ENCODE measurements around the gene DNAAF5.
"Not testable (repeated sequence)": the region's sequence is repeated elsewhere in the genome, so short reads cannot be mapped to it uniquely, and the experiment has no call there.

Gene DNAAF5

DNA sequence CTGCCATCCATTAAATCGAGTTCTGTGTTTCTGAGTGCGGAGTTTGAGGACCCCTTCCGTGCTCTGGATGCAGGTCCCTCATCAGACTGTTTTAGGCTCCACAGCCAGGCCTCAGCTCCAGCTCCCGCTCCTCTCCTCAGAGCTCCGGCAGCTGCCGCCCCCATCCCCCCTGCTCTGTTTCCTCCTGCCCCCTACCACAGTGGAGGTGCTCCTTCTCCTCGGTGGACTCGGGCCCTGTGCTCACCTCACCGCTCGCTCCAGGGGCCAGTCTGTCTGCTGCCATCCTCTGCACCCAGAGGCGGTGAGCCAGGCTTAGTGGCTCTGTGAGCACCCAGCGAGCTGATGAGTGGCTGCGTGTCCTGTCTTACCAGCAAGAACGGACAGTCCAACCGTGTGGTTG is 21.9 kb downstream of the DNAAF5 start:
- Histone ChIP-seq H3K4ac (ENCODE audit: low read depth, low read length) (no peak overlapping the region), H3K4me1 (ENCODE audit: control insufficient read depth, low read depth, low read length) (no peaks in the 10 kb centered on the region), H3K4me3 (ENCODE audit: low read length) (no peak overlapping the region), H3K56ac (ENCODE audit: low read length) (no peak overlapping the region), H3K27me3 (ENCODE audit: insufficient read depth, low read length, poor library complexity) (no peaks in the 10 kb centered on the region), H3K27ac (ENCODE audit: low read depth, low read length) (no peak overlapping the region), H3K23ac (ENCODE audit: low read length) (no peak overlapping the region), H3K79me2 (ENCODE audit: control insufficient read depth, insufficient read depth, low read length) (peaks cover 5% of the 10 kb centered on the region), H3K18ac (ENCODE audit: low read length) (no peak overlapping the region), H3K4me2 (ENCODE audit: low read length) (no peak overlapping the region), H2BK120ac (ENCODE audit: low read depth, low read length) (no peak overlapping the region), H2BK15ac (replicated peaks; ENCODE audit: low read depth) (no peak overlapping the region), H3K36me3 (ENCODE audit: control insufficient read depth, insufficient read depth, low read length) (peaks cover 6% of the 10 kb centered on the region), H3K9ac (ENCODE audit: low read length) (no peak overlapping the region), H4K8ac (ENCODE audit: low read depth, low read length) (no peak overlapping the region), H2AK5ac (ENCODE audit: low read length) (no peak overlapping the region), H4K5ac (ENCODE audit: low read length) (no peak overlapping the region), H3K79me1 (ENCODE audit: low read length) (peaks cover 13% of the 10 kb centered on the region), H2BK5ac (ENCODE audit: low read length) (no peak overlapping the region)
- WGBS (ENCODE audit: extremely low coverage, insufficient coverage, low lambda C conversion rate): no CpG with 5 or more reads among the region's 15 CpGs
- no peak for DNase-seq

DNA sequence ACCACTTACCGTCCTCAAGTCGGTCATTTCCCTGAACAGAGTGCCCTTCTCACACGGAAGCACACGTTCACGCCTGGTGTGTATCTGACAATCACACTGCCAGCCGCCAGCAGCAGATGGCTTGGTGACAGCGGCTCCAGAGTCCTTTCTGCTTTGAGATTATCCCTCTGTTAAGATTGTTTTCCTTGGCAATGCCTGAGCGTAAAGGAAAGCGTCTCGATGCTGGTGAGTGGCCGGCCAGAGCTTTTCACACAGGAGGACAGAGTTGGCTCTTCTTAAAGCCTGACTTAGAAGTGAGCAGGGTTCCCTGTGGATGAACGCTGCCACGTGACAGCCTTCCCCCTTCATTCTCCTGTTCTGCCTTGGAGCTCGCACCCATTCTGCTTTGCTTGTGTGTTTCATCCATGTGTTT is 22.6 kb downstream of the DNAAF5 start:
- Histone ChIP-seq H4K8ac (ENCODE audit: low read depth, low read length) (no peak overlapping the region), H3K4me2 (ENCODE audit: low read length) (no peak overlapping the region), H3K36me3 (ENCODE audit: control insufficient read depth, insufficient read depth, low read length) (peaks cover 6% of the 10 kb centered on the region), H3K4ac (ENCODE audit: low read depth, low read length) (no peak overlapping the region), H2BK15ac (replicated peaks; ENCODE audit: low read depth) (no peak overlapping the region), H3K18ac (ENCODE audit: low read length) (no peak overlapping the region), H3K9ac (ENCODE audit: low read length) (no peak overlapping the region), H3K27ac (ENCODE audit: low read depth, low read length) (no peak overlapping the region), H3K4me1 (ENCODE audit: control insufficient read depth, low read depth, low read length) (no peaks in the 10 kb centered on the region), H3K27me3 (ENCODE audit: insufficient read depth, low read length, poor library complexity) (no peaks in the 10 kb centered on the region), H3K4me3 (ENCODE audit: low read length) (no peak overlapping the region), H2BK5ac (ENCODE audit: low read length) (no peak overlapping the region), H3K23ac (ENCODE audit: low read length) (no peak overlapping the region), H2AK5ac (ENCODE audit: low read length) (no peak overlapping the region), H2BK120ac (ENCODE audit: low read depth, low read length) (no peak overlapping the region), H3K79me2 (ENCODE audit: control insufficient read depth, insufficient read depth, low read length) (peaks cover 5% of the 10 kb centered on the region), H3K56ac (ENCODE audit: low read length) (no peak overlapping the region), H4K5ac (ENCODE audit: low read length) (no peak overlapping the region), H3K79me1 (ENCODE audit: low read length) (peaks cover 13% of the 10 kb centered on the region)
- no CpG with 5 or more reads among the region's 14 CpGs for WGBS (ENCODE audit: extremely low coverage, insufficient coverage, low lambda C conversion rate)
- peak; percentile 10 for DNase-seq

DNA sequence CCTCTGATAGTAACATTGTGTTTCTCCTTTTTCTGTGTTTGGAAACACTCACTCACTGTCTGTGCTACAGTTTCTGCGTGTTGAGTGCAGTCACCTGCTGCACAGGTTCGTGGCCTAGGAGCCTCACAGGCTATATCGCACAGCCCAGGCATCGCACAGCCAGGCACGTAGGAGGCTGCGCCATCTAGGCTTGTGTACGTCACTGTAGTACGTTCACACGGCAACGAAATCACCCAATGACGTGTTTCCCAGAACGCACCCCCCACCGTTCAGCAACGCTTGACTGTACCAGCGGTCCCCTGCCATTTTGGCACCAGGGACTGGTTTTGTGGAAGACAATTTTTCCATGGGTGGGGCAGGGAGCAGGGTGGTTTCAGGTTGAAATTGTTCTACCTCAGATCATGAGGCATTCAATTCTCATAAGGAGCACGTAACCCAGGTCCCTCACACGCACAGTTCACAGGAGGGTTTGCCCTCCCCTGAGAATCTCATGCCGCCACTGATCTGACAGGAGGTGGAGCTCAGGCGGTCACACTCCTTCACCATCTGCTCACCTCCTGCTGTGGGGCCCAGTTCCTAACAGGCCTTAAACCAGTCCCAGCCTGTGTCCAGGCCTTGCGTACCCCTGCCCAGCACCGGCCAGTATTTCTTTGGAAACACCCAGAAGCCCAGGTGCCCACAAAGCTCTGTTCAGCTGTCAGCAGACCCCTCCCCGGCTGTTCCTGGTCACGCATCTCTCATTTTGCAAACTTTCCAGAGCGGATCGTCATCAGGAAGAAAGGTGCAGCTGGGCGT is 23.8 kb downstream of the DNAAF5 start:
- H2BK5ac ChIP-seq (ENCODE audit: low read length): no peak overlapping the region
- no peak for DNase-seq
- peaks cover 7% of the 10 kb centered on the region for H3K36me3 ChIP-seq (ENCODE audit: control insufficient read depth, insufficient read depth, low read length)
- H3K23ac ChIP-seq (ENCODE audit: low read length): no peak overlapping the region
- H3K4me2 ChIP-seq (ENCODE audit: low read length): no peak overlapping the region
- no peaks in the 10 kb centered on the region for H3K4me1 ChIP-seq (ENCODE audit: control insufficient read depth, low read depth, low read length)
- no peak overlapping the region for H4K5ac ChIP-seq (ENCODE audit: low read length)
- no peak overlapping the region for H3K27ac ChIP-seq (ENCODE audit: low read depth, low read length)
- H3K56ac ChIP-seq (ENCODE audit: low read length): no peak overlapping the region
- no peak overlapping the region for H2BK15ac ChIP-seq (replicated peaks; ENCODE audit: low read depth)
- no peak overlapping the region for H2BK120ac ChIP-seq (ENCODE audit: low read depth, low read length)
- peaks cover 5% of the 10 kb centered on the region for H3K79me2 ChIP-seq (ENCODE audit: control insufficient read depth, insufficient read depth, low read length)
- H4K8ac ChIP-seq (ENCODE audit: low read depth, low read length): no peak overlapping the region
- no peaks in the 10 kb centered on the region for H3K27me3 ChIP-seq (ENCODE audit: insufficient read depth, low read length, poor library complexity)
- no peak overlapping the region for H2AK5ac ChIP-seq (ENCODE audit: low read length)
- no CpG with 5 or more reads among the region's 26 CpGs for WGBS (ENCODE audit: extremely low coverage, insufficient coverage, low lambda C conversion rate)
- peaks cover 13% of the 10 kb centered on the region for H3K79me1 ChIP-seq (ENCODE audit: low read length)
- no peak overlapping the region for H3K9ac ChIP-seq (ENCODE audit: low read length)
- no peak overlapping the region for H3K18ac ChIP-seq (ENCODE audit: low read length)
- H3K4ac ChIP-seq (ENCODE audit: low read depth, low read length): no peak overlapping the region
- H3K4me3 ChIP-seq (ENCODE audit: low read length): no peak overlapping the region

DNA sequence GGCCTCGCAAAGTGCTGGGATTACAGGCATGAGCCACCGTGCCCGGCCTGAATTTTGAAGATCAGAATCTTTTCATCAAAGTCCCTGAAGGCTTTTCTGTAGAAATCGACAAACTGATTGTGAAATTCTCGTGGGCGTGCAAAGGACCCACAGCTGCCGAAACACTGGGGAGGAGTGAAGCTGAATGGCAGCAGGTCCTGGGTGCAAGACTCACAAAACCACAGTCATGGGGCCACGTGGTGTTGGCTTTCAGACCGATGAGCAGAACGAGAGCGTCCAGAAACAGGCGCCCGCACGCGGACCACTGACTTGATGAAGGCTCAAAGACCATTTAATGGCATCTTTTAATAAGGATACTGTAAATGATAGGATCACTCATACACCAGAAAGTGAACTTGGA is 25.3 kb downstream of the DNAAF5 start:
- H3K36me3 ChIP-seq (ENCODE audit: control insufficient read depth, insufficient read depth, low read length): peaks cover 7% of the 10 kb centered on the region

GRCh38 chr7:752256-752655 is 25.8 kb downstream of the DNAAF5 start:
- H2BK5ac ChIP-seq (ENCODE audit: low read length); H3K79me1 ChIP-seq (ENCODE audit: low read length); H3K56ac ChIP-seq (ENCODE audit: low read length); H3K79me2 ChIP-seq (ENCODE audit: control insufficient read depth, insufficient read depth, low read length); H3K23ac ChIP-seq (ENCODE audit: low read length); DNase-seq; H2AK5ac ChIP-seq (ENCODE audit: low read length); H4K8ac ChIP-seq (ENCODE audit: low read depth, low read length); H3K4me3 ChIP-seq (ENCODE audit: low read length); H3K4me2 ChIP-seq (ENCODE audit: low read length); H3K4me1 ChIP-seq (ENCODE audit: control insufficient read depth, low read depth, low read length); H3K9ac ChIP-seq (ENCODE audit: low read length); H3K4ac ChIP-seq (ENCODE audit: low read depth, low read length); H3K18ac ChIP-seq (ENCODE audit: low read length); H2BK120ac ChIP-seq (ENCODE audit: low read depth, low read length); H2BK15ac ChIP-seq (replicated peaks; ENCODE audit: low read depth); H3K27me3 ChIP-seq (ENCODE audit: insufficient read depth, low read length, poor library complexity); H4K5ac ChIP-seq (ENCODE audit: low read length); H3K27ac ChIP-seq (ENCODE audit: low read depth, low read length); H3K36me3 ChIP-seq (ENCODE audit: control insufficient read depth, insufficient read depth, low read length): not testable (repeated sequence)
- WGBS (ENCODE audit: extremely low coverage, insufficient coverage, low lambda C conversion rate): no CpG with 5 or more reads among the region's 33 CpGs

More for the DNA sequence above, 25.3 kb downstream of the DNAAF5 start:
- WGBS (ENCODE audit: extremely low coverage, insufficient coverage, low lambda C conversion rate): no CpG with 5 or more reads among the region's 15 CpGs
- H3K4me2 ChIP-seq (ENCODE audit: low read length): no peak overlapping the region
- no peak overlapping the region for H3K9ac ChIP-seq (ENCODE audit: low read length)
- DNase-seq: no peak
- H3K4ac ChIP-seq (ENCODE audit: low read depth, low read length): no peak overlapping the region
- peaks cover 5% of the 10 kb centered on the region for H3K79me2 ChIP-seq (ENCODE audit: control insufficient read depth, insufficient read depth, low read length)
- no peak overlapping the region for H2BK120ac ChIP-seq (ENCODE audit: low read depth, low read length)
- no peak overlapping the region for H3K27ac ChIP-seq (ENCODE audit: low read depth, low read length)
- H4K5ac ChIP-seq (ENCODE audit: low read length): no peak overlapping the region
- H3K27me3 ChIP-seq (ENCODE audit: insufficient read depth, low read length, poor library complexity): no peaks in the 10 kb centered on the region
- no peak overlapping the region for H2BK5ac ChIP-seq (ENCODE audit: low read length)
- no peaks in the 10 kb centered on the region for H3K4me1 ChIP-seq (ENCODE audit: control insufficient read depth, low read depth, low read length)
- H3K56ac ChIP-seq (ENCODE audit: low read length): no peak overlapping the region
- no peak overlapping the region for H4K8ac ChIP-seq (ENCODE audit: low read depth, low read length)
- no peak overlapping the region for H3K4me3 ChIP-seq (ENCODE audit: low read length)
- H3K79me1 ChIP-seq (ENCODE audit: low read length): peaks cover 8% of the 10 kb centered on the region
- H3K18ac ChIP-seq (ENCODE audit: low read length): no peak overlapping the region
- no peak overlapping the region for H2AK5ac ChIP-seq (ENCODE audit: low read length)
- no peak overlapping the region for H3K23ac ChIP-seq (ENCODE audit: low read length)
- no peak overlapping the region for H2BK15ac ChIP-seq (replicated peaks; ENCODE audit: low read depth)

DNA sequence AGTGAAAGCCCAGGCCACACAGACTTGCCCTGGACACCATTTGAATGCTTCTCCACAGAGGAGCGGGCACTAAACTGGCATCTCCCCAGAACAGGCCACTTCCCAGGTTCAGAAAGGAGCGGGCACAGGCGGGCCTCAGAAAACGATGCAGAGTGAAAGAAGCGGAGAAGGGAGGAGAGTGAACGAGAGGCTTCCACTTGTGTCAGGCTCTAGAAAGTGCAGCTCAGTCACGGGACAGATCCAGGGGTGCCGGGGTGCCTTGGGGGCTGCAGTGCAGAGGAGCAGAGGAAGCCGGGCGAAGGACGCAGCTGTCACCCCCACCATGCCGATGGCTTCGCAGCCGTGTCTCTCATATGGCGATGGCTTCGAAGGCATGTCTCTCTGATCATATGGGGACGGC is 26.7 kb downstream of the DNAAF5 start:
- peaks cover 2% of the 10 kb centered on the region for H3K79me1 ChIP-seq (ENCODE audit: low read length)
- no peak overlapping the region for H2BK5ac ChIP-seq (ENCODE audit: low read length)
- no peak overlapping the region for H3K9ac ChIP-seq (ENCODE audit: low read length)
- no peak overlapping the region for H3K4me2 ChIP-seq (ENCODE audit: low read length)
- no peak overlapping the region for H3K18ac ChIP-seq (ENCODE audit: low read length)
- H3K4me1 ChIP-seq (ENCODE audit: control insufficient read depth, low read depth, low read length): no peaks in the 10 kb centered on the region
- H3K4me3 ChIP-seq (ENCODE audit: low read length): no peak overlapping the region
- H2BK120ac ChIP-seq (ENCODE audit: low read depth, low read length): no peak overlapping the region
- H3K4ac ChIP-seq (ENCODE audit: low read depth, low read length): no peak overlapping the region
- no peak overlapping the region for H4K5ac ChIP-seq (ENCODE audit: low read length)
- no peak overlapping the region for H2AK5ac ChIP-seq (ENCODE audit: low read length)
- H4K8ac ChIP-seq (ENCODE audit: low read depth, low read length): no peak overlapping the region
- H3K56ac ChIP-seq (ENCODE audit: low read length): no peak overlapping the region
- no peak overlapping the region for H3K23ac ChIP-seq (ENCODE audit: low read length)
- no peaks in the 10 kb centered on the region for H3K79me2 ChIP-seq (ENCODE audit: control insufficient read depth, insufficient read depth, low read length)
- H3K27ac ChIP-seq (ENCODE audit: low read depth, low read length): no peak overlapping the region
- DNase-seq: no peak
- no peak overlapping the region for H2BK15ac ChIP-seq (replicated peaks; ENCODE audit: low read depth)
- WGBS (ENCODE audit: extremely low coverage, insufficient coverage, low lambda C conversion rate): no CpG with 5 or more reads among the region's 17 CpGs
- H3K36me3 ChIP-seq (ENCODE audit: control insufficient read depth, insufficient read depth, low read length): peaks cover 9% of the 10 kb centered on the region
- H3K27me3 ChIP-seq (ENCODE audit: insufficient read depth, low read length, poor library complexity): no peaks in the 10 kb centered on the region

Data from mesendoderm (in vitro differentiated cells).